ENCODE measurements around the gene MB. TPM values are rescaled to one million over a fixed set of nuclear protein-coding genes. Genes with fewer than 3 reads are reported as not detected.

The MB gene
- polyA plus RNA-seq, 3 donors = not detected

GRCh38 chr22:35568751-35569739, 48.1 kb downstream of the MB start:
- H3K9me3 Mint-ChIP-seq = no peaks in the 10 kb centered on the region
- Histone ChIP-seq H3K4me2 (replicated peaks; ENCODE audit: extremely low read depth, low read length, poor library complexity, severe bottlenecking) (no peak overlapping the region), H2AFZ (ENCODE audit: insufficient read depth, low read depth, low read length, poor library complexity, severe bottlenecking) (no peak overlapping the region), H3K27ac (ENCODE audit: low read depth in 1 of 2, low read length in 2 of 2) (no peak overlapping the region), H3K4me3 (replicated peaks in 1 of 3; ENCODE audit: low read depth in 2 of 3, low read length in 3 of 3) (no peak overlapping the region), H3K9ac (ENCODE audit: insufficient read depth, low read length, poor library complexity, severe bottlenecking) (no peak overlapping the region), H3K36me3 (replicated peaks in 1 of 2; ENCODE audit: control insufficient read depth in 1 of 2, insufficient read depth in 2 of 2, low read length in 2 of 2) (no peaks in the 10 kb centered on the region), H3K79me2 (ENCODE audit: insufficient read depth, low read length) (no peaks in the 10 kb centered on the region), H3K9me3 (replicated peaks in 1 of 2; ENCODE audit: control insufficient read depth in 1 of 2, insufficient read depth in 1 of 2, low read length in 2 of 2) (no peaks in the 10 kb centered on the region), H3K27me3 (ENCODE audit: control insufficient read depth in 2 of 2, insufficient read depth in 2 of 2, low read length in 2 of 2) (peaks cover 0 to under 1% of the 10 kb centered on the region in 2 donors), H4K20me1 (ENCODE audit: insufficient read depth, low read length) (no peaks in the 10 kb centered on the region), H3K4me1 (ENCODE audit: control insufficient read depth in 1 of 2, insufficient read depth in 2 of 2, low read length in 2 of 2) (no peaks in the 10 kb centered on the region)
- peak overlapping the region in 1 of 7 donors; percentile 39 for H3K27ac Mint-ChIP-seq
- peaks cover 3% of the 10 kb centered on the region in 3 donors for H3K27me3 Mint-ChIP-seq (ENCODE audit: low read depth in 3 of 3)
- DNase-seq = no peak
- TF ChIP-seq, protein P1, sequence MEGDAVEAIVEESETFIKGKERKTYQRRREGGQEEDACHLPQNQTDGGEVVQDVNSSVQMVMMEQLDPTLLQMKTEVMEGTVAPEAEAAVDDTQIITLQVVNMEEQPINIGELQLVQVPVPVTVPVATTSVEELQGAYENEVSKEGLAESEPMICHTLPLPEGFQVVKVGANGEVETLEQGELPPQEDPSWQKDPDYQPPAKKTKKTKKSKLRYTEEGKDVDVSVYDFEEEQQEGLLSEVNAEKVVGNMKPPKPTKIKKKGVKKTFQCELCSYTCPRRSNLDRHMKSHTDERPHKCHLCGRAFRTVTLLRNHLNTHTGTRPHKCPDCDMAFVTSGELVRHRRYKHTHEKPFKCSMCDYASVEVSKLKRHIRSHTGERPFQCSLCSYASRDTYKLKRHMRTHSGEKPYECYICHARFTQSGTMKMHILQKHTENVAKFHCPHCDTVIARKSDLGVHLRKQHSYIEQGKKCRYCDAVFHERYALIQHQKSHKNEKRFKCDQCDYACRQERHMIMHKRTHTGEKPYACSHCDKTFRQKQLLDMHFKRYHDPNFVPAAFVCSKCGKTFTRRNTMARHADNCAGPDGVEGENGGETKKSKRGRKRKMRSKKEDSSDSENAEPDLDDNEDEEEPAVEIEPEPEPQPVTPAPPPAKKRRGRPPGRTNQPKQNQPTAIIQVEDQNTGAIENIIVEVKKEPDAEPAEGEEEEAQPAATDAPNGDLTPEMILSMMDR (IDR thresholded peaks at IDR 0.05) = no peak
- intact Hi-C loops (cut with micrococcal nuclease) = no loop called here
- WGBS (ENCODE audit: insufficient coverage) = 82% methylated on average over 11 of the region's 17 CpGs
- no peak overlapping the region for H3K4me3 Mint-ChIP-seq
- no peaks in the 10 kb centered on the region for H3K4me1 Mint-ChIP-seq
- H3K36me3 Mint-ChIP-seq = no peaks in the 10 kb centered on the region

DNA sequence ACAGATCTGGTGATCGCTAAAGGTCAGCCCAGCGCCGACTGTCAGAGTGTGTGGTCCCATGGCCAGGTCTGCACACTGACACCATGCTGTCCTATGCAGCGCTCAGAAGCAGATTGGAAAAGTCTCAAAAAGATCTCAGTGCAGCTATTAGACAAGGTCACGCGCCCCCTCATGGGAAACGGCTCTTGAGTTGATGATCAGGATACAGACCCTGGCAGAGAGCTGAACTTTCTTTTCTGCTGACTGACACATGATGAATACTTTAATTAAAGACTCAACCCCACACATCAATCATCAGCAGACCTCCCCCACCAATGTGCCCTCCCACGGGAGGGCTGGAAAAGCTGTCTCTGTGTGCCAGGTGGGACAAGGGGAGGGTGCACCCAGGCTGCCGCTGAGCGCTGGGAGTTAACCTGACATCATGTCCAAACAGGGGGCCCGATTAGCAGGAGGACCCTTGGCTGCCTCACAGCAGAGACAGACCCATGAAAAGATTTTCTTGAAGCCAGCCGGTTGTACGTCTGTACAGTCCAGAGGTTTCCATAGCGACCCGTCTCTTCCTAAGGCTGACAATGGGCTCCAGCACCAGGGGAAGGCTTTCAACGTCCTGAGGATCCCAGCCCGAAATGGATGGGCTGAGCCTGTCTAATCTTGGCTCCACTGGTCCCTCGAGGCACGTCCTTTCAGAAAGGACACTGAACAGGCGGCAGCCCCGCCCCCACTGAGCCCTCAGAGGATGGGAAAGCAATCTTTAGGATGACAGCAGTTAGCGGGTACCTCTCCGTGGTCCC, 49.6 kb downstream of the MB start:
- Histone ChIP-seq H3K4me1 (ENCODE audit: control insufficient read depth in 1 of 2, insufficient read depth in 2 of 2, low read length in 2 of 2) (no peaks in the 10 kb centered on the region), H3K36me3 (replicated peaks in 1 of 2; ENCODE audit: control insufficient read depth in 1 of 2, insufficient read depth in 2 of 2, low read length in 2 of 2) (no peaks in the 10 kb centered on the region), H3K4me3 (replicated peaks in 1 of 3; ENCODE audit: low read depth in 2 of 3, low read length in 3 of 3) (no peak overlapping the region), H3K9me3 (replicated peaks in 1 of 2; ENCODE audit: control insufficient read depth in 1 of 2, insufficient read depth in 1 of 2, low read length in 2 of 2) (no peaks in the 10 kb centered on the region), H3K9ac (ENCODE audit: insufficient read depth, low read length, poor library complexity, severe bottlenecking) (no peak overlapping the region), H4K20me1 (ENCODE audit: insufficient read depth, low read length) (no peaks in the 10 kb centered on the region), H3K27me3 (ENCODE audit: control insufficient read depth in 2 of 2, insufficient read depth in 2 of 2, low read length in 2 of 2) (no peaks in the 10 kb centered on the region), H2AFZ (ENCODE audit: insufficient read depth, low read depth, low read length, poor library complexity, severe bottlenecking) (no peak overlapping the region), H3K27ac (ENCODE audit: low read depth in 1 of 2, low read length in 2 of 2) (no peak overlapping the region), H3K4me2 (replicated peaks; ENCODE audit: extremely low read depth, low read length, poor library complexity, severe bottlenecking) (no peak overlapping the region), H3K79me2 (ENCODE audit: insufficient read depth, low read length) (no peaks in the 10 kb centered on the region)
- no peak overlapping the region for H3K27ac Mint-ChIP-seq
- no peaks in the 10 kb centered on the region for H3K9me3 Mint-ChIP-seq
- peaks cover 2 to 4% (median 4%) of the 10 kb centered on the region in 3 donors for H3K27me3 Mint-ChIP-seq (ENCODE audit: low read depth in 3 of 3)
- TF ChIP-seq, protein P1 (IDR thresholded peaks at IDR 0.05) = no peak
- peaks cover 7% of the 10 kb centered on the region for H3K4me1 Mint-ChIP-seq
- H3K36me3 Mint-ChIP-seq = no peaks in the 10 kb centered on the region
- 89% methylated on average over 22 of the region's 23 CpGs for WGBS (ENCODE audit: insufficient coverage)
- no peak for DNase-seq
- H3K4me3 Mint-ChIP-seq = no peak overlapping the region
- intact Hi-C loops (cut with micrococcal nuclease) = no loop called here
